ENCODE measurements around the gene POLL.
A peak's percentile ranks its signal among the peaks of the same experiment; 100 is the strongest.

POLL gene

GRCh38 chr10:101618871-101619270 lies 30.8 kb upstream of the POLL start:
- Histone ChIP-seq H3K36me3 (ENCODE audit: insufficient read depth, low read length) (peaks cover 50% of the 10 kb centered on the region), H3K4me2 (ENCODE audit: low read depth, low read length, poor library complexity, severe bottlenecking) (no peak overlapping the region), H3K9me3 (ENCODE audit: insufficient read depth, low read depth, low read length) (no peaks in the 10 kb centered on the region), H3F3A (ENCODE audit: low read depth) (no peaks in the 10 kb centered on the region), H4K20me1 (ENCODE audit: insufficient read depth, low read length, poor library complexity, severe bottlenecking) (no peaks in the 10 kb centered on the region), H3K79me2 (ENCODE audit: insufficient read depth, low read length) (no peaks in the 10 kb centered on the region), H3K9ac (ENCODE audit: low read depth, low read length, poor library complexity, severe bottlenecking) (no peak overlapping the region), H3K9me2 (replicated peaks; ENCODE audit: low read depth, low read length) (no peaks in the 10 kb centered on the region), H3K4me3 (ENCODE audit: low read length, poor library complexity, severe bottlenecking) (no peak overlapping the region), H3K27me3 (ENCODE audit: insufficient read depth, low read length, poor library complexity, severe bottlenecking) (no peaks in the 10 kb centered on the region), H2AFZ (ENCODE audit: low read length) (no peak overlapping the region), H3K4me1 (ENCODE audit: insufficient read depth, low read length, poor library complexity, severe bottlenecking) (peaks cover 6% of the 10 kb centered on the region)
- TF ChIP-seq CTCF (conservative IDR thresholded peaks at IDR 0.05; ENCODE audit: low read length) (no peak), EZH2phosphoT487 (IDR thresholded peaks at IDR 0.05; ENCODE audit: borderline replicate concordance) (no peak)

GRCh38 chr10:101617824-101618568 lies 29.9 kb upstream of the POLL start:
- Histone ChIP-seq H3K9me2 (replicated peaks; ENCODE audit: low read depth, low read length) (no peaks in the 10 kb centered on the region), H3K9ac (ENCODE audit: low read depth, low read length, poor library complexity, severe bottlenecking) (no peak overlapping the region), H3F3A (ENCODE audit: low read depth) (no peaks in the 10 kb centered on the region), H3K27me3 (ENCODE audit: insufficient read depth, low read length, poor library complexity, severe bottlenecking) (no peaks in the 10 kb centered on the region), H3K36me3 (ENCODE audit: insufficient read depth, low read length) (peaks cover 43% of the 10 kb centered on the region; the same call in 1 of the 2 replicates), H4K20me1 (ENCODE audit: insufficient read depth, low read length, poor library complexity, severe bottlenecking) (no peaks in the 10 kb centered on the region), H3K4me2 (ENCODE audit: low read depth, low read length, poor library complexity, severe bottlenecking) (peak overlapping the region; percentile 4), H3K9me3 (ENCODE audit: insufficient read depth, low read depth, low read length) (no peaks in the 10 kb centered on the region), H3K4me3 (ENCODE audit: low read length, poor library complexity, severe bottlenecking) (no peak overlapping the region), H3K4me1 (ENCODE audit: insufficient read depth, low read length, poor library complexity, severe bottlenecking) (peaks cover 6% of the 10 kb centered on the region), H3K79me2 (ENCODE audit: insufficient read depth, low read length) (no peaks in the 10 kb centered on the region), H2AFZ (ENCODE audit: low read length) (no peak overlapping the region)
- TF ChIP-seq CTCF (conservative IDR thresholded peaks at IDR 0.05; ENCODE audit: low read length) (no peak), EZH2phosphoT487 (IDR thresholded peaks at IDR 0.05; ENCODE audit: borderline replicate concordance) (no peak)

GRCh38 chr10:101617102-101617823 lies 29.2 kb upstream of the POLL start:
- Histone ChIP-seq H3K4me1 (ENCODE audit: insufficient read depth, low read length, poor library complexity, severe bottlenecking) (peaks cover 6% of the 10 kb centered on the region), H3K4me3 (ENCODE audit: low read length, poor library complexity, severe bottlenecking) (no peak overlapping the region), H3K9ac (ENCODE audit: low read depth, low read length, poor library complexity, severe bottlenecking) (no peak overlapping the region), H3K27me3 (ENCODE audit: insufficient read depth, low read length, poor library complexity, severe bottlenecking) (no peaks in the 10 kb centered on the region), H3F3A (ENCODE audit: low read depth) (no peaks in the 10 kb centered on the region), H3K79me2 (ENCODE audit: insufficient read depth, low read length) (no peaks in the 10 kb centered on the region), H2AFZ (ENCODE audit: low read length) (no peak overlapping the region), H3K9me2 (replicated peaks; ENCODE audit: low read depth, low read length) (no peaks in the 10 kb centered on the region), H4K20me1 (ENCODE audit: insufficient read depth, low read length, poor library complexity, severe bottlenecking) (no peaks in the 10 kb centered on the region), H3K4me2 (ENCODE audit: low read depth, low read length, poor library complexity, severe bottlenecking) (peak overlapping the region; percentile 4), H3K9me3 (ENCODE audit: insufficient read depth, low read depth, low read length) (no peaks in the 10 kb centered on the region), H3K36me3 (ENCODE audit: insufficient read depth, low read length) (peaks cover 39% of the 10 kb centered on the region; the same call in 1 of the 2 replicates)
- TF ChIP-seq EZH2phosphoT487 (IDR thresholded peaks at IDR 0.05; ENCODE audit: borderline replicate concordance) (no peak), CTCF (conservative IDR thresholded peaks at IDR 0.05; ENCODE audit: low read length) (peak; percentile 27; the same call in 1 of the 2 replicates)
